Stimulated activated CD4-positive, alpha-beta T cell treated with anti-CD3 and anti-CD28 coated beads, TNF-alpha, amount 100 ng/mL, for 24 hours (primary cell): ENCODE data around the gene PF4V1.
"Not testable (repeated sequence)": the region's sequence is repeated elsewhere in the genome, so short reads cannot be mapped to it uniquely, and the experiment has no call there.

ENCODE experiments used
- DNase-seq, 3 experiments: peaks; one replicate each; pipeline ENCODE4 v3.0.0-alpha.2; 2020; ENCODE audit warnings: low read depth in 3 of 3

Gene PF4V1

GRCh38 chr4:73870768-73871167, 17.7 kb downstream of the PF4V1 start:
- DNase-seq = no peak

DNA sequence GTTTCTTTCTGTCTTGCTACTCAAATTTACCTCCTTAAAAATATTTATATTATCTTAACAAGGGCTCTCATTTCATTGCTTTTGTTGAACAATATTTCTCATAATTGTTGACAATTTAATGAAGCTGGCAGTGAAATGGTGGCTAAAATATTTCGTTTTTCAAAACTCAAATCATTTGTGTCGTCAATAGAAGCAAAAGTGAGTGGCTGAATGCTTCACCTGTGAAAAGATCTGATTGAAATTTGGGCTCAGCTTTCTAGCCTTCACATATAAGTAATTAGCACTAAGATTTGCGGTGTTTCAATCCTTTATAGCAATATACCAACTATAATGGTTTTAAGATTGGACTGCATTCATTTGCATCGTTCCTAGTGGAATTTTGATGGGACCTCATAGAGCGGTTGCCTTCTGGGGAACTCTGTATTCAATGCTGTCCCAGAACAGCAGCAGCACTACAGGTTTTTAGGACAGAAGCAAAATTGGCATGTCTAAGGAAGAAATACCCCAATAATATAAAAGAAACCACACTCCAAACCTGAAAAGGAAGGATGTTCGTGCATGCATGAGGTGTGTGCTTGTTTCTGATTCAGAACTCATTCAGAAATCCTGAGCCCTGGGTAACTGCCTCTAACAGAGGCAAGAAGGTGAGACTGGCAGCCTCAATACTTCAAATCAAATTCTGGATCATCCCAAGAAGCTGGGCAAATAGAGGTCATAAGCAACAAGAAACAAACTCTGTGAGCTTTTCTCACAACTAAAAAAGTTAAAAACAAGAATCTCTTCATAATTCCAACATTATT, 18.6 kb downstream of the PF4V1 start:
- no peak for DNase-seq

- DNase-seq = no peak
Observed at GRCh38 chr4:73872316-73873108, 19.4 kb downstream of the PF4V1 start.

DNA sequence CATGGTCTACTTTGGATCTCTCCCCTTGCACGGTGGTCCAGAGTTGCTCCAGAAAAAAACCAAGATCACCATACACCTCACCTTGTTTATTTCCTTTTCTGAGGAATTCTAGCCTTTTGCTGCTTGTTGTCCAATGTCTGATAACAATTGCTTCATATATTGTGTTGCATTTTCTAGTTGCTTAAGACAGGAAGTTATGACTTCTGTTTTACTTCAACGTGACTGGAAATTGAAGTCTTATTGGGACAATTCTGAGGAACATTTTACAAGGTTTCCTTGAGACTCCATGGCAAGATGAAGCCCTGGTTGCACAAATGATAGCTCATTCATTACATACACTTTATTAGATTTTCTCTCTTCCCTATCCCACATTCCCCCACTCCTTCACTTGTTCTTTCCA, 21.3 kb downstream of the PF4V1 start:
- DNase-seq = no peak

DNA sequence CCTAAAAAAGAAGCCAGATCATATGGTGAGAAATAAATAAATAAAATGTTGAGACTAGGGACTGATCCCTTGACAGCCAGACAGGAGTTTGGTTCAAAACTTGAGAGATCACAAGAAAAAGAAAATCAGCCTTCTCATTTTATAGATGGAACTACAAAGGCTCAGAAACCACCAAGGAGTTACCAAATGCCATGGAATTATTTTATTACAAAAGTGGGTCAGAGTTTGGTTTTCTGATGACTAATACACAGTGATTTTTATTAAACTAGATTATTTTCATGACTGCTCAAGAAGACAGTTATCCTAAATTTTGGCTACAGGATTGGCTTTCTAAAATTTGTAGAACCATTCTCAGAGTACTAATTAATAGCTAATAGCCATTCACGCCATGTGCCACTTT, 22.3 kb downstream of the PF4V1 start:
- no peak for DNase-seq

GRCh38 chr4:73883306-73883705, 30.2 kb downstream of the PF4V1 start:
- no peak for DNase-seq

DNA sequence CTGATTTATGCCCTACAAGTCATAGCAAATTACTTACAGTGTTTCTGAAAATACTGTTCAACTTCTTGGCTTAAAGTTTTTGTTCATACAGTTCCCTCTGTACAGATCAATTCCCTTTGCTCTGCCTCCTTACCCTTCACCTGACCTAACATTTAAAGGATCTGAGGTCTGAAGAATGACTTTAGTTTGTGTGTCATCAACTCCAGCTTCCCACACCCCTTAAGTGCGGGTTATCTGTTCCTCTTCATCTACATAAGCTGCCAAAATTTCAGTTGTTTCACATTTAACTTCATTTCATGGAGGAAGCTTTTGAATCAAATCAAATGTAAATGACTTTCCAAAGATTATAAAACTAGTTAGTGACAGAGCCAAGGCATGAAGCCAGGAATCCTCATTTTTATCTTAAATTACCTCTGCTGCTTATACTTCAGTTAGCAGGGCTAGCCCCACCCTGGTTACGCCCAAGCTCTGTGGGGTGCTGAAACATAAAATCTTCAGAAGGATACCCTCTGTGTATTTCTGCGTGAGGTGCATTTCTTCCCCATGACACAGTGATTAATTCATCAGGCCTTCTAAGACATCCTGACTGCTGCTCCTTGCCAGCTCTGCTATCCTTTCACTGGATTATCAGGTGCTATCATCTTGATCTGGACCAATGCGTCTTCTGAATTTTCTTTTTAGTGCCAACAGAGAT, 32.6 kb downstream of the PF4V1 start:
- DNase-seq = no peak

GRCh38 chr4:73891326-73891725, 38.2 kb downstream of the PF4V1 start:
- DNase-seq = no peak

DNA sequence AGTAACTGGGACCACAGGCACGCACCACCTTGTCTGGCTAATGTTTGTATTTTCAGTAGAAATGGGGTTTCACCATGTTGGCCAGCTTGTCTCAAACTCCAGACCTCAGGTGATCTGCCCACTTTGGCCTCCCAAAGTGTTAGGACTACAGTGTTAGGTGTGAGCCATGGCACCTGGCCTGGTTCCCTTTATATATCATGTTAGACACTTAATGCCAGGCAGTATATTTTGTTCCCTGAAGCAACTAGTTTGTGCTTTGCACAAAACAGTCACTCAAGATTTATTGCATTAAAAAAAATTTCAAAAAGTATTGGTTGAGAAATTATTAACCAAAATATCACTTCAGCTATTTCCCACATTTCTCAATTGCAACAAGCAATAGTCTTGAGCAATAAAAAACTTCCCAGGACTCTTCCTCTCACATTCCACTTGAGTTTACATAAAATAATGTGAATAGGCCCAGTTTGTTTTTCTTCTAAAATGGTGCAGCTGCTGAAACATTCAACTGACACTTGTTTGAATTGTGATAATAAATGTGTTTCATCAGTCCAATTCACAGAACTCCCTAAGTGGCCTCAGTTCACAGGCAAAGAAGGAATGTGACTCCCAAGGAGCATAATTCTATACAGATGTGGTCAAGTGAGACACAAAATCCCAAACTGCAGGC, 38.8 kb downstream of the PF4V1 start:
- DNase-seq = no peak

DNA sequence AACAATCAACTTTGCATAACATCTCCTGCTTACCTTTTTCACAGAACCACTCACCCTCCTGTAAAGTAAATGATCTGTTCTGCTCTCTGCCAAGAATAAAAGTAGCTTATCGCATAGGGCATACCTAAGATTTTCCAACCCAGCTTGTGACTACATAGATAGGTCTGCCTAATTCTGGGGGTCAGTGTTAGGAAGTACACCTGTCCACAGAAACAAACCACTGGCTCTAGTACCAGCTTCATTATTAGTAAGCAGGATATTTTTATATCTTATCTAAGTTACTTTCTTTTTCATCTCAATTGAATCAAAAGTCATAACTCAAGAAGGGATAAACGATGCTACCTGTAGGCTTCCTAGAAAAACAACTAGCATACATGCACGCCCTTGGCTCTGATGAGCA, 39.9 kb downstream of the PF4V1 start:
- no peak for DNase-seq

DNA sequence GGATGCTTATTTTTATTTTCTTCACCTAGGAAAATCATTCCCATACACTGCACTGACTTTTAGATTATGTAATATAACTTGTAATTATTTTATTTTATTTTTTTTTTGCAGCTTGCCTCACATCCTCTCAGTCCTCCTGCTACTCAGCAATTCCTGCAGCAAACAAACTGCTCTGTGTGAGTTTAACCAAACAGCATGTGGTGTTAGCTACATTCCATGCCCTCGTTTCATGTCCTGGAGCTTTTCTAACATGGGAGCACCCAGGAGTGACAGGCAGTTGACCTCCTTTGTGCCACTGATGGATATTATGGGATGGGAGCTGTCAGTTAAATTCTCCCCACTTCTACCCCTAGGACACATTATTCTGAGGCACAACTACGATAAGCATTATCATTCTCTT, 40.9 kb downstream of the PF4V1 start:
- DNase-seq = no peak

GRCh38 chr4:73895201-73896175, 42.4 kb downstream of the PF4V1 start:
- DNase-seq = no peak

GRCh38 chr4:73896416-73896815, 43.3 kb downstream of the PF4V1 start:
- DNase-seq = no peak

DNA sequence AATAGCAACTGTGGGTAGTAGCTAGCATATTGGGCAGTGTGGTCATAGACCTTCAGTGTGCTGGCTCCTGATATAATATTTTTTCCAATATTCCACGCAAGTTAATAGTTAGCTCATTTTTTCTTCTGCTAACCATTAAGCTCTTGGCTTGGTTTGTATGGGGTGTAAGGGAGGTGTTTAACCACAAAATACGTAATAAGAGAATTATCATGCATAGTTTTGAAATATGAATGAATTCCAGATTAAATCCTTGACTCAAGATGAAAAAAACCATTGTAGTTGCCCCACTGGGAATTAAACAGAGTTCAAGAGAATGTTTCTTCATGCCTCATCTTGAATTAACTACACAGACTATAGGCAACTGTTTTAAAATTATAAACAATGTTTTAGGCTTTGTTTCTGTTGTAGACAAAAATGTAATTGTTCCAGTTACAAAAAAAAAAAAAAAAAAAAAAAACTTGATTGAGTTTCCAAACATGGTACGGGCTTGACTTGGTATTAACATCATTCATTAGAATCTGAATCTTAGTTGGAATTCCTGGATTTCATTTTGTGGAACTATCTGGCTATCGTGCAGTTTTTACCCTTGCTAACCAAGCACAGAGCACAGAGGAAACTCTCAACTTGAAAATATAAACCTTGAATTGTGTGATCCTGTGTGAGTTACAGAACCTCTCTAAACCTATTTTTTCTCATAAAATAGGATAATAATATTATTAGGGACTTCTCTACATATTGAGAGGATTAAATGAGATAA, 44.5 kb downstream of the PF4V1 start:
- DNase-seq = no peak

GRCh38 chr4:73899338-73899737, 46.2 kb downstream of the PF4V1 start:
- DNase-seq = not testable (repeated sequence)

DNA sequence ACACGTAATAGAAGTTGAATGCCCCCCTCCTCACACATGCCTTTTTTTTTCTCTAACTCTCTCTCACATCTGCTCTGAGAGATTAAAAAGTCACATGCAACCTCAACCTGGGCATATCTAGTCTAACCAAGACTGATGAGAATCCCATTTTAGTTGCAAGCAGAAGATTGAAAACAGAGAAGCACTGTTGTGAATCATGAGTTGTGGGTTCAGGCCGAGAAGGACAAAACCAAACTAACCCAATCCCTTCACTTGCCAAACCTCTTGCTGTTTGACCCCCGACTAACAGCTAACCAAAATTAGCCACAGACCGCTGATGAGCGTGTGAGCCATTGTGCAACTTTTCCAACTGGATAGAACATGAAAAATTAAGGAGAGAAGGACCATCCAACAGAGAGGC, 47.9 kb downstream of the PF4V1 start:
- DNase-seq = no peak

GRCh38 chr4:73902038-73902637, 49.0 kb downstream of the PF4V1 start:
- DNase-seq = no peak

DNA sequence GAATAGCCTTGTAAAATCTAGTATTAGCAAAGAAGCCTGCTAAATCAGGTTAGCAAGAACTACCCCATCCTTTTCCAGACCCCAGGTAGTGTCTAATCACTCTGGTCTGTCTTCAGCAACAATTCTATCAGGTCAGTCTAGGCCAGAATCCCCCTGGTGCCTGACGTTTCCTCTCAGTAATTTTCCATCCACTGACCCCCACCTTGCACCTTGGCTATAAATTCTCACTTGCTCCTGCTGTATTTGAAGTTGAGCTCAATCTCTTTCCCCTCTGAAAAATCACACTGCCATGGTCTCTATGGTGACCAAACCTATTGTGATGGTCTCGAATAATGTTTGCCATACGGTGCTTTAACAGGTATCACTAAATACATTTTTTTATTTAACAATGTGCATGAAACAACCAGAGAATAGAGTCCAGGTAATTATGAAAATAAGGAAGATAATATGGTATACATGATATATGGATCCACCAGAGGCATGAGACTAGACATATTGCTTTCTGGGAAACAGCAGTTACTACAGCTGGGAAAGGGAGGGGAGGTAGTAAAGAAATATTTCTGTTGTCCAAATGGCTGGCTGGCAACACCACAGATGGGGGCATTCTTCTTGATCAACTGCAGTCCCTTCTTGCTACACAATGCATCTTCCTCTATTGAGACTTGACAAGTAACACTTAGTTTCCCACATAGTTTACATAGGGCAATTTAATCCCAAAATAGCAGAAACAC, 49.9 kb downstream of the PF4V1 start:
- no peak for DNase-seq
